Measurements from ENCODE around the gene MYRFL.
"Not testable (repeated sequence)": the region's sequence is repeated elsewhere in the genome, so short reads cannot be mapped to it uniquely, and the experiment has no call there.

The MYRFL gene

DNA sequence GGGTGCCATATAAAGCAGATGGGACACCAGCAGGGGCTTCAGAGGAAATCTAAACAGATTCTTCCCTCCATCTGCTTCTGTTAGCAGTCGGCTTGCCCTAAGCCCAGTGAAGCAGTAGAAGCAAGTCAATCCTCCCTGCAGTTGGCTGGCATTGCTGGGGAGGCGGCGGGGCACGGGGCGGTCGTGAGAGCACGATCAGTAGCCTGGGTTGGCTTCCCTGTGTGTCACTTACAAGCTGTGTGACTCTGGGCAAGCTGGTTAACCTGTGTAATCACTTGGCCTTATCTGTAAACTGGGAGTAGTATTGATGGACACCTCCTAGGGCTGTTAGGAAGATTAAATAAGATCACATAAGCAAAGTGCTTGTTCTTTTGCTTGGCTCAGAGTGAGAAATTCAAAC lies 19.4 kb downstream of the MYRFL start:
- no peak for FAIRE-seq

DNA sequence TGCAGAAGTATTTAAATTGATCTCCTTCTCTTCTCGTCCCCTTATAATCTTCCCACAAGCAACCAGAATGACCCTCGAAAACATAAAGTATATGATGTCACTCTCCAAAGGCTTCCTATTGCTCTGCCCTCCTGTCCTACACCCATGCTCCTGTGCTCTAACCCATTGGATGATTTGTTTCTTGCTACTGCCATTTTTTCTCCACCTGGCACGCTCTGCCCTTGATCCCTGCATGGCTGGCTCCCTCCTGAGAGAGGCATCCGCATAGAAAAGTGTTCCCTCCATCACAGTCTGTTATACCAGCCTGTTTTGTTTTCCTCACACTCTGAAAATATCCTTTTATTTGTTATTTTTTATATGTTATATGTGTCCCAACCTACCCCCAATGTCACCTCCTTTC lies 19.8 kb downstream of the MYRFL start:
- no peak for FAIRE-seq

DNA sequence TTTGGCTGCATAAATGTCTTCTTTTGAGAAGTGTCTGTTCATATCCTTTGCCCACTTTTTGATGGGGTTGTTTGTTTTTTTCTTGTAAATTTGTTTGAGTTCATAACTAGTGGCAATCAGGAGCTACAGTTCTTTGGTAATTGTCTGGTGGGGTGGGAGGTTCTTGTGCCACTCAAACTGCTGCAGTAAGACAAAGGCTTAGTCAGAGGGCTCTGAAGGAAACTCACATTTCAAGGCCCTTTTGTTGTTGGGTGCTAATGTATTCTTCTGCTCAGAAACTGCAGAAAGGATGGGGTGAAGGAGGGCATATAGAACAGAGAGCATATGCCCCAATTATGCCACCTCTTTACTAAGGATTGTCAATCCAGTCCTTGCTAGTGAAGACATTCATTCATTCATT lies 21.9 kb downstream of the MYRFL start:
- no peak for FAIRE-seq

DNA sequence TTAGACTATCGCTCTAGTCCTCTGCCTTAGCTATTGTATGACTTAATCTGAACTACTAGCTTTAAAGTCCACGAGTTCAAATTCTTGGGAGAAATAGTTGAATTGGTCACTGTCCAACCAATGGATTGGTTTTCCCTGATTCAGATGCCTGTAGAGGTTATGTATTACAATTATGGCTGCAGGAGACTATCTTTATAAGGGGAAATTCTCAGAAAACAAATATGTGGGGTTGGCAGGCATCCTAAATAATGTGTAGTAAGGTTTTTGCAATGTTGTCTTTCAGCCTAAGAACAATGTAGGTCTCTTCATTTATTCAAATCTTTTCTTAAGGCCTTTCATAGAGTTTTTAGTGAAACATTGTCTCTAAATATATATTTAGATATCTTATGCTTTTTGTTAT lies 26.9 kb downstream of the MYRFL start:
- FAIRE-seq, result no peak

DNA sequence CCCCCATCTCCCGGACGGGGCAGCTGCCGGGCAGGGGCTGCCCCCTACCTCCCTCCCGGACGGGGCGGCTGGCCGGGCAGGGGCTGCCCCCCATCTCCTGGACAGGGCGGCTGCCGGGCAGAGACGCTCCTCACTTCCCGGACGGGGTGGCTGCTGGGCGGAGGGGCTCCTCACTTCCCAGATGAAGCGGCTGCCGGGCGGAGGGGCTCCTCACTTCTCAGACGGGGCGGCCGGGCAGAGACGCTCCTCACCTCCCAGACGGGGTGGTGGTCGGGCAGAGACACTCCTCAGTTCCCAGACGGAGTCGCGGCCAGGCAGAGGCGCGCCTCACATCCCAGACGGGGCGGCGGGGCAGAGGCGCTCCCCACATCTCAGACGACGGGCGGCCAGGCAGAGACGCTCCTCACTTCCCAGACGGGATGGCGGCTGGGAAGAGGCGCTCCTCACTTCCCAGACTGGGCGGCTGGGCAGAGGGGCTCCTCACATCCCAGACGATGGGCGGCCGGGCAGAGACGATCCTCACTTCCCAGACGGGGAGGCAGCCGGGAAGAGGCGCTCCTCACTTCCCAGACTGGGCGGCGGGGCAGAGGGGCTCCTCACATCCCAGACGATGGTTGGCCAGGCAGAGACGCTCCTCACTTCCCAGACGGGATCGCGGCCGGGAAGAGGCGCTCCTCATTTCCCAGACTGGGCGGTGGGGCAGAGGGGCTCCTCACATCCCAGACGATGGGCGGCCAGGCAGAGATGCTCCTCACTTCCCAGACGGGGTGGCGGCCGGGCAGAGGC lies 28.3 kb downstream of the MYRFL start:
- FAIRE-seq, result not testable (repeated sequence)

DNA sequence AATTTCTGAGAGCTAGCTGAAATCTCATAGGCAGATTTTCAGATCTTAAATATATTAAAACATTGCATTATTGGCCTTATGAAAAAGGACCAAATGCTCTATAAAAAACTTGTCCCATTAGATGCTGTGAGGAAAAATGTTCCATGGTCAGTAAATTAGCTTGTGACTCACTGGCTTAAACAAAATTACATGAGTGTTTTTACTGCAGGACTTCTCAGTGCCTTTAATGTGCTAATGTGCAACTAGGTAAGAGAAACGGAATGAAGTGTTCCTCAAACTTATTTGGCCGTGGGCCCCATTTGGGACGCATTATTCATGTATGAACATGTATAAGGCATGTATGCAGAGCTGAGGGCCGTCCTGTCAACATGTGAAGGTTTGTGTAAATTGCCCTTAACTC lies 41.7 kb downstream of the MYRFL start:
- no peak for FAIRE-seq

DNA sequence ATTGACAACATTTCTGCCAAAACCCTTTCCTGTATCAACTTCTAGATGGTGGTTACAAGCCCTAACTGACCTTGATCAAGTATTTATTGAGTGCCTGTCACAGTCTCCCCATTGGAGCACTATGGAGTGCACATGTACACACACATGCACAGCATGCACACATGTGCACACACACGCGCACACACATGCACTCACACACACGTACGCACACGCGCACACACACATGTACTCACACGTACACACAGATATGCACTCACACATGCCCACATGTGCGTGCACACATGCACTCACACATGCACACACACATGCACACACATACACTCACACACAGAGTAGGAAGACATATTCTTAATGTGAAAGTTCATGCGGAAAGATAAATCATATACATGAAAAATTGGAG lies 43.7 kb downstream of the MYRFL start:
- FAIRE-seq, result no peak

DNA sequence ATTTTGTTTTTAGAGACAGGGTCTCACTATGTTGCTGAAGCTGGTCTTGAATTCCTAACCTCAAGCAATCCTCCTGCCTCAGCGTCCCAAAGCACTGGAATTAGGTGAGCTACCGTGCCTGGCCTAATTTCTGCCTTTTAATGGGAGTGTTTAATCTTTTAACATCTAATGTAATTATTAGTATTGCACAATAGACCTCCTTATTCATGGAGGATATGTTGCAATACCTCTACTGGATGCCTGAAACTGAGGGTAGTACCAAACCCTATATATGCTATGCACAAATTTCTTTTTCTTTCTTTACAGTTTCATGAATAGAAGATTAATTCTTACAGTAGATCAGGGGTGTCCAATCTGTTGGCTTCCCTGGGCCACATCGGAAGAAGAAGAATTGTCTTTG lies 47.8 kb downstream of the MYRFL start:
- no peak for FAIRE-seq

DNA sequence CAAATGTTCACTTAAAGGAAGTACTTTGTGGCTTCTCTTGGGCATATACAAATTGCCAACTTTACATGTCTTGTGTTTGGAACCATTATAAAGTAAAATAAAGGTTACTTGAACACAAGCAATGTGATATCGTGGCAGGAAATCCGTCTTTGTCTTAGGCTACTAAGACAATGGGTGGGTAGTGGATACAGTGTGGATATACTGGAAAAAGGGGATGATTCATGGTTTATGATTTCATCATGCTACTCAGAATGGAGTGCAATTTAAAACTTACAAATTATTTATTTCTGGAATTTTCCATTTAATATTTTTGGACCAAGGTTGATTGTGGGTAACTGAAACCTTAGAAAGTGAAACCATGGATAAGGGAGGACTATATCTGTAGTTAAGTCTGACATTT lies 48.4 kb downstream of the MYRFL start:
- no peak for FAIRE-seq

DNA sequence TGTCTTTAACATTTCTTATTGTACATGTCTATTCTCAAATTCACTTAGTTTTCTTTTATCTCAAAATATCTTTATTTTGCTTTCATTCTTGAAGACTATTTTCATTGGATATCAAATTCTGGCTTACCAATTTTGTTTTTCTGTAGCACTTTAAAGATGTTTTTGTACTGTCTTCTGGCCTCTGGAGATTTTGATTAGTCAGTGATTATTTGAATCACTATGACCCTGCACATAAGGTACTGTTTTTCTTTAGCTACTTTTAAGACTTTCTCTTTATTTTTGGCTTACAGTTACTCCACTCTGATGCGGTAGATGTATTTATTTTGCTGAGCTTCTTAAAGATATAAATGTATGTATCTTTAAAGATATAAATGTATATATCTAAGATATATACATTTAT lies 49.6 kb downstream of the MYRFL start:
- no peak for FAIRE-seq

DNA sequence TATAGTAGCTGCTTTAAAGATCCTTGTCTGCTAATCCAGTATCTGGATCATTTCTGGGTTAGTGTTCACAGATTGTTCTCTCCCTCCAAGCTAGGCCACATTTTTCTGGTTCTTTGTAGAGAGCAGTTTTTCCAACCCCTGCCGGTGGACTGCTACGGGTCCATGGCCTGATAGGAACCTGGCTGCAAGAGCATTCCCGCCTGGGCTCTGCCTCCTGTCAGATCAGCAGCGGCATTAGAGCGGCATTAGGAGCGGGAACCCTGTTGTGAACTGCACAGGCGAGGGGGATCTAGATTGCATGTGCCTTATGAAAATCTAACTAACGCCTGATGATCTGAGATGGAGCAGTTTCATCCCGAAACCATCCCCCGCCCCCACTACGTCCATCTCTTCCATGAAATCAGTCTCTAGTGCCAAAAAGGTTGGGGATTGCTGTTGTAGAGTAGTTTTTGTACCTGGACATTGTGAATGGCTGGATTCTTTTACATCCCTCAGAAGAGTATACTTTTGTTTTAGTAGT lies 50.4 kb downstream of the MYRFL start:
- no peak for FAIRE-seq

DNA sequence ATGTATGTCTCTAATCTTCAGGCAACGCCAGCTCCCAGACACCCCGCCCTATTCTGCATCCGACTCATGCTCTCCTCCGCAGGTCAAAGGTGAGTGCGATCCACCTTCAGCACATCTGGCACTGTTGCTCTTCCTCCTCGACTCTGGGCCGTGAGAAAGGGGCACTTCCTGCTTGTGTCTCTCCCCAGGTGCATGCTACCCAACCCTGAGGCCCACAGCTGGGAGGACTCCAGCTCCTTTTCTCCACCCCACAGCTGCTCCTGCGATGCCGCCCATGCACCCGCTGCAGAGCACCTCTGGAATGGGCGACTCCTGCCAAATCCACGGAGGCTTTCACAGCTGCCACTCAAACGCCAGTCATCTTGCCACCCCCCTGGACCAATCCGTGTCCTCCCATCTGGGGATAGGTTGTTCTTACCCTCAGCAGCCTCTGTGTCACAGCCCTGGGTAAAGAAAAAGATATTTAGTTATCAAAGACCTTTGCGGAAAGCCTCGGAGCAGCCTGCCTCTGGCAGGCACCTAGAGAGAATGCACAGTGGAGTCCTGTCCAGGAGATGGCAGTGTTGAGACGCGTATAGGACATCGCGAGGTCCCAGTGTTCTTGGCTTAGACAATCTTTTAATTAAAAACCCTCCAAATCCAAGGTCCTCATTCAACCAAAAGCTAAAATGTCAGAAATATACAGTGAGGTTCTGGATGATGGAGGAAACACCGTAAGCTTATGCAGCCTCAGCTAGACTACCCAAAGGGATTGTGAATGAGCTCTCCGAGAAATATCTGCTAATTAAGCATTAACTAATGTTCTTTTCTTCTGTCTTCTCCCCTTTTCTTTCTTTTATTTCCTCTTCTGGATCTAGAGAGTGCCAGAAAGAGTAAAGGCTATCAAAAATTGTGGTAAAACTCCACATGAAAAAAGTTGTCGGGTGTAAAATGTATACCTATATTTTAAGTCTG lies 54.3 kb downstream of the MYRFL start:
- FAIRE-seq, result no peak

DNA sequence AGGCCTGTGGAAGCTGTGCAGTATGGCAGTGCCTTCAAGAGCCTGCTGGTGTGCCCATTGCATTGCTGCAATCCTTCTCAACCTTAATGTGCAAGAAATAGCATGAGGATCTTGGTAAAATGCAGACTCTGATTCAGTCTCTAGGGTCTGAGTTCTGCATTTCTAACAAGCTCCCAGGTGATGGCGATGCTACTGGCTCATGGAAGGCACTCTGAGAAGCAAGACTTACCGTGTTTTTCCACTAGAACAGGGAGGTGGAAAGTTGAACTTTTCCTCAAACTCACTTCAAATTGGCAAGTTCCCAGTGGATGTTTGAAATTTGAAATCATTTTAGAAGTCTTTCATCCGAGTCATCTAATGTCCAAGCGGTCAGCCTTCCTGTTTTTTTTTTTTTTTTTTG lies 55.5 kb downstream of the MYRFL start:
- no peak for FAIRE-seq

DNA sequence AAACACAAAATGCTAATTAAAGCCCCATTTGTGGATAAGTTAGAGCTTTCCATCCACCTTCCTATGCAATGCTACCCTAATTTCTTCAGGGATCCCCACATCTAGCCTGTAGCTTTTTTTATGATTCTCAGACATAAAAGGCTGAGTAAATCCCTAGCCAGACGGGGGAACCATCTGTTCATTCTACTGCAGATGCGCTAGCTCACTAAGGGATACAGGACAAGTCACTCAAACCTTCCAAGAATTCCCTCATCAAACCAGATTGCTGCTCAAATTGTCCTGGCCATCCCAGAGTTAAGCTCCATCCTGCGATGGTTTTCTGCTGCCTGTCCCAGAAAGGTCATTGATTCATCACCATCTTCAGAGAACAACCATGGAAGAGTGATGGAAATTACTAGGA lies 56.7 kb downstream of the MYRFL start:
- no peak for FAIRE-seq

DNA sequence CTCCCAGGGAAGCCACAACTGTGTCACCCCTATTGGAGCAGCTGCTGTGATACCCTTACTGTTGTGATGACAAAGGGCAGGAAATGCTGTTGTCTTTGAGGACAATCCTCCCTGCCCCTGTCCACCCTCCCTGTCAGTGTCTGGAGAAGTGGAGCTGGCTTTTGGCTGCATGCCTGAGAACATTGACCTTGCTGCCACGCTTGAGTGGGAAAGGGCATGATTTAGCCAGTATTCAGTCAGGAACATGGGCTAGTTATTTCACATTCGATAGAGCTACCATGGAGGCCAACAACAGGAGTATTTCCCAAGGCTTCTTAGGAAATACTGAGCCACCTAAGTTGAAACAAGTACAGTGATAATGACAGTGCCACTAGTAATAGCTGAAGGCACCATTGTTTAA lies 59.4 kb downstream of the MYRFL start:
- FAIRE-seq, result no peak

DNA sequence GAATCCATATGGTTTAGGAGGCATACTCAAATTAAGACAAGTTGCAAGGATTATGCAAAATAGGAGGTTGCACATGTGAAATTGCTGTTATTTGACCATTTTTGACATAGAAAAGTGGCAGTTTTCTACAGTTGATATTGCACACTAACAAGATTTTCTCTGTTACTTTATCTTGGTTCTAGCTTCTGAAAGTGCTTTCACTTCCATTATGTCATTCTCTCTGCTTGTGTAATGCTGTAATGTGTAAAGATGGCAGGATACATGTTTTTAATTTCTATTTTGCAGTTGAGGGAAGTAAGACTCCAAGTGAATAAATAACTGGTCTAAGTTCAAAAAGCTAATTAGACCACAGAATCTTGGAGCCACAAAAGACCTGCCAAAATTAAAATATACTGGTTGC lies 60.6 kb downstream of the MYRFL start:
- no peak for FAIRE-seq

DNA sequence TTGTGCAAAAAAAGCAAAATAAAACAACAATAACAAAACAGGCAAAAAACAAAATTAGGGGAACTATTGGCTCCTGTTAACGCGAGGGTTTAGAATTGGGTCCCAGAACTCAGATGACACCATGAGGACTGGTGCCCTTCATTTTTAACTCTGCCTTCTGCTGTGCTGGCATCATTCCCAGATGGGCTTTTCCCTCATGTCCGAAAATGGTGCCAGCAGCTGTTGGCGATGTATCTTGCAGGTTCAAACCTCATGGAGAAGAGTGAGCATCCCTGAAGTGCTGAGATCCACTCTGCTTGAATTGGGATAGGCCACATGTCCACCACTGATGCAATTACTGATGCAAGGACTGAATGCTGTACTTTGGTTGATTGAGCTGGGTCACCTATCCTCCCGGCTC lies 61.1 kb downstream of the MYRFL start:
- FAIRE-seq, result no peak

DNA sequence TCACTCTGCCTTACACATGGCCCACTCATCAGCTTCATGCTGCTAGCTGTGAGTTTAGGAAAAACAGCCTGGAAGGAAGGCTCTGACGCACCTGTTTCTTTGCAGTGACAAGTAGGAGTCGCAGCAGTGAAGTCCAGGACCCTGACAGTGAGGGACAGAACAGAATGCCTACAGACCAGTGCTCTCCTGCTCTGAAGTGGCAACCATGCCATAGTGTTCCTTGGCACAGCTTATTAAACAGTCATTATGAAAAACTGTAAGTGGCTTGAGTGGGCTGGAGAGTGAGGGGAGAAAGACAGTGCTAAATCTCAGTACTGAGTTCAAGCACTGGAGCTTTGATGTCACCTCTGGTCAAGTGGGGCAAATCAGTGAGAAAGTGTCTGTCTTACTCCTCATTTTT lies 61.7 kb downstream of the MYRFL start:
- FAIRE-seq, result no peak

DNA sequence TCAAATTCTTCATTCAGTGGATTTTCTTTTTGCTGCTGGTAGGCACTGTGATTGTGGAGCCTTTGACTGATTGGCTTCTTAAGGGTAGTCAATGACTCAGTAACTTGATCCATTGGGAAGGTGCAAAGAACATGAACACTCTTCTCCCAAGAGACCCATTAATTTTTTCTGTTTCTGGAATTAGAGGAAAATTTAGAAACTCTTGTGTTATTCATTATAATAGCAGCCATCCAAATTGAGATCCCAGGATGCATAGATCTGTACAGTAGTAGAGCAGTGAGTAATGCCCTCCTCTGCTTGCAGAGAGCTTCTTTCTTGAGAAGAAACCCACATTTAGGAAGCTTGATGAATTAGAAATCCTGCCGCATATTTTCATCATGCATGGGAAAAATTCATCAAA lies 63.9 kb downstream of the MYRFL start:
- FAIRE-seq, result no peak

DNA sequence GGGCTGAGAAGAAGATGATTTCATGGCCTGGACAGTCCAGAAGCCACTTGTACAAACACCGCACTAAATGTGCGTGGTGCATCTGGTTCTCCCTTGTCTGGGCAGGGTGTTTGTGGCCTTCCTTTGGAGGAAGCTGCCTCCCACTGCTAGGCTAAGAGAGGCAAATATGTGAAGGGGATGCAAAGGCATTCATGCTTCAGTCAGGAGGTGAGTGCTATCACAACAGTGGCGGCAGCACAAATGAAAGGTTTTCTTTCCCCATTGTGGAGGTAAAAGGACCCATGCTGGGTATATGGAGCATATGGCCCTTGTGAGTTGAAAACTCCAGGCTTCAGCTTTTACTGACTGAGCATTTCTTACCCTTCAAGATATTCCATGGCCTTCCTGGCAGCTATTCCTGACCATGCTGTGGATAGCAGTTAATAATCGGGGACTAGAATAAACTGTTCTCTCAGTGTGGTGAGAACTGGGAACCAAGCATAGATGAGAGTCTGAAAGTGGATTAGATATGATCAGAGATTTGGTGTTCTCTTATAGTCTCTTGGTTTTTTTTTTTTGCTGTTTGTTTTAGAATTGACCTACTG lies 69.9 kb downstream of the MYRFL start:
- no peak for FAIRE-seq

DNA sequence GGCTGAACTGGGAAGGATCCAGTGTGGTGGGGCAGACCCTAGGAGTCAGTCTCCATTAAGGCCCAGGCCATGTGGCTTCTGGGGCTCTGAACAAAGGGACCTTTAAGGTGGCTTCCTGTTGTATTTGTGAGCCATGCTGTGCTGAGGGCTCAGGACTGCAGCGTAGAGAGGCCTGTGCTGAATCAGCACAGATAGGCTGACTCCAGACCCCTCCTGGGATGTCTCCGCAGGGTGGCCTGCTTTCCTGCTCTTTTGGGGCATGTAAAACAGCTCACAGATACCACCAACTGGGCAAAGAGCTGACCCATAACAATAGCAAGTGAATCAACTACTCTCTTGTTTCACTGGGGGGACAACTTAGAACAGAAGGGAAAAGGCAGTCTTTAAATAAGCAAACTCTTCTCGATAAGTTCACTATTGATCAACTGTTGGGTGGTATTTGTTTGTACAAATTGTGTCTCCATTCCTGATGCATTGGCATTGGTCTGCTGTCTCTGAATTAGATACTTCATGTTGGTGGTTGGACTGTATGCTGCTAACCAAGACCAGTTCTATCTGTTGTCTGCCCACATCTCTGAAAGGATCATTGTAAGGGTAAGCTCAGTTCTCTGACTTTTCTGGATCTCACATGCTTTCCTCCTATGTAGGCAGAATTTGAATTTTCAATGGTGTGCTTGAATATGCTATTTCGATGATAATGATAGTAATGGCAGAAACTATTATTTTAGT lies 71.8 kb downstream of the MYRFL start:
- FAIRE-seq, result no peak

DNA sequence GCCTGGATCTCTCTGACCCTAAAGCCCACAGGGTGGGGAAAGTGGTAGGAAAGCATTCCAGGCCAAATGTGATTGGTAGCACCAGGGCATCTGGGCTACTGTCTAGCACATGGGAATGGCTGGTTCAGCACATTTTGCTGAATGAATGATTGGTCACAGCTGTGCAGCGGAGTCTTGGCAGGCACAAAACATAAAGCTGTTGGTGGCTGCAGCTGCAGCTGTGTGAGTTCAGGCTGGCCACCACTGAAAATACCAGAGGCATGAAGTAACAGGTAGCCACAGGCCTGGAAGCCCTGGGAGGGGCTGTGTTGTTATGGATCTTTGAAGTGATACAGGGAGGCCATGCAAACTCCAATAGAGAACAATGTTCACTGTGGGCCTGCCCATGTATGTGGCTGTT lies 72.7 kb downstream of the MYRFL start:
- FAIRE-seq, result no peak

DNA sequence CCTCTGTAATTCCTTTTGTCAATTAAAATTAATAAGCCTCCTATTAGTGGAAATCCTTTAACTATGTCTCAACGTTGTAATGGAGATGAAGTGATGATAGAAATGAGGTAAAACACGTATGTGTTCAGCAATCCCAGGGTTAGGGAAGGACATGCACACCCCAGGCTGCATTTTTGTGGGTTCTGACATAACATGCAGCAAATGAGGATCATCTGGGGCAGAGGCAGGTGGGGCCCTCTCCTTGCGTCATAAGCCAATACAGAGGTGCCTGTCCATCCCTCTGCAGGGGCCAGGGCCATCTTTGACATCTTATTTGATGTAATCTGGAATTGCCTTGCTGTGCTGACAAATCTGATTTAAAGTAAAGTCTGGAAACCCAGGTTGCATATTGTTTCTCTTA lies 73.2 kb downstream of the MYRFL start:
- FAIRE-seq, result no peak

Measured in A204.1 (cell line).